HTR-8/SVneo (cell line): ENCODE results near the gene RTN4RL1.
"Not testable (repeated sequence)": the region's sequence is repeated elsewhere in the genome, so short reads cannot be mapped to it uniquely, and the experiment has no call there.

Source experiments
- DNase-seq: peaks from one replicate; pipeline ENCODE4 v3.0.0; 2011; ENCODE audit warnings: low spot score, mixed read lengths; ENCODE audit not compliant: insufficient read length
- FAIRE-seq: peaks from 2 replicates; lab custom pipeline; 2011; peaks lifted over from hg19 to GRCh38; lab: Jason Lieb, UNC

RTN4RL1 gene

DNA sequence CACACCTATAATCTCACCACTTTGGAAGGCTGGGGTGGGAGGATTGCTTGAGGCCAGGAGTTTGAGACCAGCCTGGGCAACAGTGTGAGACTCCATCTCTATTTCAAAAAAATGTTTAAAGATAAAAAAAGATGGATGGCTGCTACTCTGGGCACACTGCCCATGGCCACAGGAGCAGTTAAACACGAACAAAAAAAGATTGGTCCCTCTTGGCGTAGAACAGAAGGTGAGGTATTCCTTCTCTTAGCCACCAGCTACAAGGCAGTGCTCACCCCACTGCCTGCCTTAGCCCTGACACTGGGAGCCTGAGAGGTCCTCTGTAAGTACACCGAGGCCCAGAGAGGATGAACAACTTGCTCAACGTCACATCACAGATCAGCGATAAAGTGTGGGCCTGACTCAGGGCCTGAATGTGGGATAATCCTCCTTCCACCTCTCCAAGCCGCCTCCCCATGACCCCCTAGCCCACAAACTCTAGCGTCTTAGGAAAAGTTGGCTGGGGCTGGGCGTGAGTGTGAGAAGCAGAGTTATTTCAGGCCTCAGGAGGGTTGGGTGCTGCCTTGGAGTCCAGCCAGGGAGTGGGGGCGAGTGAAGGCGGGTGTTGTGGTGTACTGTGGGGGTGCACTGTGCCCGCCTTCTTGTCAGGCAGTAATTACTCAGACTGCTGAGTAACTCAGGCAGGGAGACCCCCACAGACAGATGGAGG lies 2.5 kb upstream of the RTN4RL1 start:
- FAIRE-seq (no peak), DNase-seq (no peak)

DNA sequence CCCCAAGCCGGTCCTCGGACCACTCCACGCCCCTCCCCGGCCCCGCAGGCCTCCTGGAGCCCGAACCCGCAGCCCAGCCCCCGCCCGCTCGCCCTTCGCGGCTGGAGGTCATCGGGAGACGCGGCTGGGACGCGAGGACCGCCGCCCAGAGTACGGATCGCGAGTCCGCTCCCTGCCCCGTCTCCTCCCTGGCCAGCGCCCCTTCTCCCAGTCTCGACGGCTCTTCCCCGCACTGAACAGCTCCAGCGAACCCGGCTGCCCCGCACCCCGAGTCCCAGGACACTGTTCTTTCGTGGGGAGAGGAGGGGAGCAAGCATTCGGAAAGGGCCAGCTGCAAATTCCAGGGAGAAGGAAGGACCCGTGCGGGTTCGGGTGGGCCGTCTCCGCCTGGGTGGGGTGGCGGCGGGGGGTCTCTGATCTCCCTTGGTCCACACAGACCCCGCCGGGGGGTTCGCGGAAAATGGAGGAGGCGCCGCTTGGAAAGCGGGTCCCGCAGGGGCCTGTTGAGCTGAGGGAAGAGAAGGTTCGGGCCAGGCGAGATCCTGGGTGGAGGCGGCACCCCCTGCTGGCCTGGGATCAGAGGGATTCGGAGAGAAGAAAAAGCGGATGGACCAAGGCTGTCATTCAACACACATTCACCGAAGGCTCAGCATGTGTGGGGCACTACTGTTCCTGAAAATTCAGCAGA lies 632 bp upstream of the RTN4RL1 start:
- peak; percentile 44 for FAIRE-seq
- peak; percentile 95 for DNase-seq

DNA sequence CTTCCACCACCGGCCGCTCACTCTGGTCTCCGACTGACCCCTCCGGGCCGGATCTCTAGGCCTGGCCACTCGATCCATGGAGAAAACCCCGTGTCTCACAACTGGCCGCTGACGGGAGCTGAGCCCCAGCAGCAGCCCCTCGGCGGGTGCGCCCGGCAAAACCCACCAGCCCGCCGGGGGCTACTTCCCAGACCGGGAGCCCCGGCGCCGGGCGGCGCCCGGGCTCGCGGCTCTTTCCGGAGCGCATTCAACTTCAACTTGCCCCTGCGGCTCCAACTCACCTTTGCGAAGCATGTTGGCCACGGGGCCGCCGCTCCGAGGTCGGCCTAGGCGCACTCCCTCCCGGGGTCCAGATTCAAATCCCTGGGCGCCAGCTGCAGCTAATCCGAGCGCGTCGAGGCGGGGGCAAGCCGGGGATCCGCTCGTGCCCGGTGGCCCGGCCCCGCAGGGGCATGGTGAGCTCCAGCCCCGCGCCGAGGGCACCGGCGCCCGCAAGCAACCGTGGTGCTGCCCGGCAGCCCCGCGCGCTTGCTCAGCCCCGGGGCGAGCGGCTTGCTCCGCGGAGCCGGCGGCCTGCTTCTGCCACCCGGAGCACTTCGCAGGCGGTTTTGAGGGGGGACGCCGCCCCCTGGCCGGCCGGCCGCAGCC lies 438 bp downstream of the RTN4RL1 start:
- FAIRE-seq (no peak), DNase-seq (no peak)

DNA sequence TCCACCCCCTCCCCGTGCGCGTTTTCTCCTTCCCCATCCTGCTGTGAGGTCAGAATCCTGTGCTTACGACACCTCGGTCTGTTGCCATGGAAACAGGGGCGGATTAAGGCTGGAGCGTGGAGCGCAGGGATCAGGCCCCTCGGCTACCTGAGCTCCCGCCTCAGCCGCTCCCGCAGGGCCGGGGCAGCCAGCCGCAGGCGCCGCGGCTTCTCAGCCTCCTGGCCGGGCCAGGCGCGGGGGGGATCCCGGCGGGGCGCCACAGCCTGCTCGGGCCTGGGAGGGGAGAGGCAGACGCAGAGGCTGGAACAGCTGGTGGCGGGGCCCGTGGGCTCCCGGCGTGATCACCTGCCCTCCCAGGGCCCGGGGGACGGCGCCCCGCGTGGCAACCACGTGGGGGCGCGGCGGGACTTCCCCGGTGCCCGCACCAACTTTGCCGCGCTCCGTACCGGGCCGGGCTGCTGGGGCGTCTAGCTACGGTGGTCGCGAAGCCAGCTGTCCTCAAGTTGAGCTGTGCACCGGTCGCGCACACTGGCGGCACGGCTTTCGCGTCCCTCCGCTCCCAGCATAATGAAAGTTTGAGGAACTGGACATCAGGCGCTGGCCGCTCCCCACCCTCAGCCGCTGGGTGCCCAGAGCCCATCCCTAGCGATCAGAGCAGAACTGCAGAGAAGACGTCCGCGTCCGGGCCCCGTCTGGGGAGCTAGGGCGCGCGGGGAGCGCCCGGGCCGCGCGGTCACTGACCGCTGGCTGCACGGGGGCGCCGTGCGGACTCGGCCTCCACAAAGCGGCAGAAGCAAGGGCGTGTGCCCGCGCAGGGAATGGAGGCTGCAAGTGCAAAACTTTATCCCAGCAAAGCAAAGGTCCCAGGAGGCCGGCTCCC lies 1.2 kb downstream of the RTN4RL1 start:
- FAIRE-seq (peak; percentile 16), DNase-seq (no peak)

DNA sequence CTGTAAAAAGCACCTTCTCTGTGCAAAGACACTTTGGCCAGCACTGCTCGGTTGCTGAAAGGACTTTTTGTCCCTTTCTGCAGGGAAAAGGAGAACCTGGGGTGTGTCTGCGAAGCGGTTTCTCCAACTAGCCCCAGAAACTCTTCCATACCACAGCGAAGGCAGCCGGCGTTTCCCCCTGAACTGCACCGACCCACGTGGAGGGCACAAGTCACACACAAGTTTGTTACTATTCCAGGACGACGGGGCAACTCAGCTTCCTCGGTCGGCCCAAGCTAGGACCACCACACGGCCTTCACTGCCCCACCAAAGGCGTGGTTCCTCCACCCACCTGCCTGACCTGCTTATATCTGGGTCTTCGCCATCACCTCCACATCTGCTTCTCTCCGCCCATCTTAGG lies 1.9 kb downstream of the RTN4RL1 start:
- DNase-seq: no peak
- peak; percentile 16 for FAIRE-seq

DNA sequence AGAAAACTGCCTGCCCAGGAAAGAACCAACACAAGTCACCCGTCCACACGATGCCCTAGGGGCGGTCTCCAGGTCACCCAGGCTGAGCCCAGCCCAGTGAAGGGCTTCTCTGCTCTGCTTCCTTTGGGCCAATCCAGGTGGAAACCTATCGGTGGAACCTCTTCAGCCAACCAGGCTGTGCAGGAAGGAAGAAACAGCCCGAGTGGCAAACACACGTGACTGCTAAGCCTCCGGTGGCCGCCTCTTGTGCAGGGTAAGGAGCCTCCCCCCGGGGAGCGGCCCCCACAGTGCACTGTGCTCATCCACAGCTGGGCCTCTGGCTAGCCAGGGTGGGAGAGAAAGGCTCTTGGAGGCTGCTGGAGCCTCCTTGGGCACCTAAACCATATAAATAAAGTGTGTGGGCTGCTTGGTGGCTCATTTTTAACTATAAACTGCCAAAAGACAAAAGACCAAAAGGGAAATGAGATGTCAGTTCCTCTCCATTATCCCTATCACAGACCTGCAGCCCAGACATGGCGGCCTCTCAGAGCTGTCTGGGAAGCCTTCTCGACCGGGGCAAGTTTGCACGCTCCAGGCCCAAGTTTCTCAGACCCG lies 2.4 kb downstream of the RTN4RL1 start:
- FAIRE-seq (no peak), DNase-seq (no peak)

DNA sequence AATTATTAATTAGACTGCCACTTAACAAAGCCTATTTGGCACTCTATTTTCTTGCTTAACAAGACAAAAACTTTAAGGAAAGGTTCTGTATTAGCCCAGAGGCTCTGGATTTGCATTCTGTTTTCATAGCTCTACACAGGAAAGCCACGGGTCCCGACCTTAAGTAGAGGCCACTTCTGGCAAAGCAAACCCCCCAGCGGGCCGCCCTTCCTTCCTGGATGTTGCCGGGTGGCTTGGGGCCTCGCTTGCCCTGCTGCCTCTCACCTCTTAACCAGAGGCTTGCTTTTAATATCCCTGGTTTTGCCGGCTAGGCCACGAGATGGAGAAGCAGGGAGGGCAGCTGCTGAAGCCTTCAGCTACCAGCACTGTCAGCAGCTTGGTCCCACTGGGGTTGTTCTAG lies 4.4 kb downstream of the RTN4RL1 start:
- DNase-seq (no peak), FAIRE-seq (no peak)

DNA sequence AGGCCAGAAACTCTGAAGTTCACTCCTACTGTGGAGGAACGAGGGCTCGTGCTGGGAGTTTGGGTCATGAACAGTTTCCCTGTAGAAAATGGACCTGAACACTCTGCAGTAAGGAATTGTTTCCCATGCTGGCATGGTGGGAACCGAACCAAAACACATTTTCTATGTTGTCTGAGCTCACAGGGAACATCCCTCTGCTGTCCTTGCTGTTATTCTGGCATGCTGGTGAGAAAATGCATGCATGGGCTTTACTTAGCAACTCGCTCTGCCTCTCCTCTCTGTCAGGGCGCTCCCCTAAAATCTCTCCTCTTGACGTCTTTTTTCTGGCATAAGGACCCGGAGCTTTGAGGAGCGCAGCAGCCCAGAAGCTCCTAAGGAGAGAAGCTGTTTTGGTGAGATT lies 5.4 kb downstream of the RTN4RL1 start:
- FAIRE-seq (peak; percentile 4), DNase-seq (no peak)

DNA sequence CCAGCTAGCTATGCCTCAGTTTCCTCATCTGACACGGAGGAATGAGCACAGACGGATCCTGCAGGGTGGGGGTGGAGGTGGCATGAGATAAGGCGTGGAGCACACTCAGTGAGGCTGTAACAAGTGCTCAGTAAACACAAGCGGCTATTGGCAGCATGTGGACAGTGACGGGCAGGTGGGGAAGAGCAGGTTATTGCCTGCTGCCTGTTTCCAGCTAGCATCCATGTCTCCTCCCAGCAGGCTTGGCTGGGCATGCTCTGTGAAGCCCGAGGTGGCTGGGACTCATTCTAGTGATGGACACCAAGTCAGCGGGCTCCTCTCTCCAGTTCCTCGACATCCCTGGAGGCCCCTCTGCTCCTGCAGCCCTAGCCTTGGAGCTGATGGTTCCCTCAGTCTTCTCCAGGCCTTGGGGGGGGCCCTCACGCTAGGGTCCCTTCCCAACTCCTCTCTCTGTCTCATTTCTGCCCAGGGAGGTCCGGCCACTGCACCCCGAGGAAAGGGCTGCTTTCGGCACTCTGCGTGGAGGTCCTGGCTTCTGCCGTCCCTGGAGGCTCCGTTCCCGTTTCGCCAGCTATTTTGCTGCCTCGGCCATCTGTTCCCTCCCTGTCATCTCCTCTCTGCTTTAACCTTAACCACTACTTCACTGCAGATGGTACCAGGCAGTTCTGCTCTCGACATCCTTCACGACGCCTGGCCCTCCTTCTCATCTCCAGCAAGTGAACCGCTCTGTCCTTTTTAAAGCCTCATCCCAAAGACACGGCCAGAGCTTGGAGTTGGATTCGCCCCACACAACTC lies 6.2 kb downstream of the RTN4RL1 start:
- no peak for DNase-seq
- FAIRE-seq: no peak

DNA sequence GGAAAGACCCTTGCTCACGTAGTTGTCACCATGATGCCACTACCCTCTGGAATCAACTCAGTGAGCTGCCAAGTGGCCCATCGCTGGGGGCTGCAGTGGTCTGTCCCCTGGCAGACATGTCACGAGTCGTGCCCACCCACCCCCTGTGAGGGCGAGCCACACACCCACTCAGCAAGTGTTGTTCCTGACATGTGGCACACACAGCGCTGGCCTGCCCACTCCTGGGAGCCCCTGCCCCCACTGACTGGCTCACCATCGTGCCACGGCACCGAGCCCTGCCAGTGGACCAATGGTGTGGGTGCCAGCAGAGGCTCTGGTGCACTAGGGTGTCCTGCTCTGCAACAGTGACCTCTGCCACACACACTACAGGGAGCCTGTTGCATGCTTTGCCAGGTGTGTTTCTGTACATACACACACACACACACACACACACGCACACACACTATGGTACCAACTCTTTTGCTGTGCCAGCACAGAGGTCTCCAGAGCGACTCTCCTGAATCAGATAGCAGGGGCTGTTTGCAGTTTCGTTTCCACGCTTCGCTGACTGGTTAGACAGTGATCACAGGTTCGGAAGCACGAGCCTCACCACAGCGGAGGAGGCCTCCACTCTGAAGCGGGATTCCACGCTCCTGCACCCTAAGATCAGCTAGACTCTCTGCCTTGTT lies 7.7 kb downstream of the RTN4RL1 start:
- DNase-seq (no peak), FAIRE-seq (peak; percentile 68)

DNA sequence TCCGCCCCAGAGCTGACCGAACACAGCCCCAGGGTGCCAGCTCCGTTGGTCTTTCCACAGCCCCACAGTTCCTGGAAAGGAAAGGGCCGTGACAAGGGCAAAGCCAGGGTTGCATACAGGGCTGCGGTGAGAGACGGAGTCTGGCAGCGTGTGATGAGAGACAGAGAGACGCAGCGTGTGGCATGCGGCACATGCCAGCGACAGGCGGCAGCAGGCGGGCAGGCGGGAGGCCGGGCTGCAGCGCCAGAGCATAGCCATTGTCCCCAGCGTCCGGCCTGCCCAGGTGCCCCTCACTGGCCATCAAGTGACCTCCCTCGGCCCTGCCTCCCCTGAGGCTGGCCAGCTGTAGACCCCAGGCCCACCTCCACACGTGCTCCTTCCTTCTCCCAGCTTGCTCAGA lies 8.6 kb downstream of the RTN4RL1 start:
- FAIRE-seq (no peak), DNase-seq (no peak)

DNA sequence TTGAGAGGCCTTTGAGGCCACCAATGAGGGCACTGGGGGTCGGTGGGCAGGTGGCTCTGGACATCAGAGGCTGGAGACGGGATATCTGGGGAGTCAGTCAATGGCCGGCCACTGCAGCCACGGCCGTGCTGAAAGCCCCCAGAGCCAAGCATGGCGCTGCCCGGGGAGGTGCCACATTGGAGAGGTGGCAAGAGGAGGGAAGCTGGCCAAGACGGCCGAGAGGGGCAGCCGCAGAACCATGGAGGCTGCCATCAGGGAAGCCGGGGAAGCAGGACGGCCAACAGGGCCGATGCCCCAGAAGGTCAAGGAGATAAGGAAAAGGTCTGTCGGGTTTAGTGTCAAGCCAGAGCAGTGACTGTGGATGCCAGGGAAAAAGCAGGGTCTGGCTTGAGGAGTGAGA lies 9.8 kb downstream of the RTN4RL1 start:
- DNase-seq: no peak
- FAIRE-seq: no peak

DNA sequence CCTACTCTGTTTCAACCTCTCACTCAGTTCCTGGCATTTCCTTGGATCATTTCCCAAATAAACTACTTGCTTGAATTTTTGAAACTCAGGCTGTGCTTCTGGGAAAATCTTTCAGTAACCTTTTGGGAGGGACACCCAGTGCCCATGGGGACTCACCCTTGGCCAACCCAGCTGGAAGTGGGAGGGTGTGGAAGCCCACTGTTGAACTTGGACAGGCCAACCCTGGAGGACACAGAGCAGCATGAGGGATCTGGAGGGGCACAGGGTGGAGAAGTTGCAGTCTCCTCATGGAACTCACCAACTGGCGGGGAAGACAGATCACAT lies 11.2 kb downstream of the RTN4RL1 start:
- DNase-seq: no peak
- no peak for FAIRE-seq

DNA sequence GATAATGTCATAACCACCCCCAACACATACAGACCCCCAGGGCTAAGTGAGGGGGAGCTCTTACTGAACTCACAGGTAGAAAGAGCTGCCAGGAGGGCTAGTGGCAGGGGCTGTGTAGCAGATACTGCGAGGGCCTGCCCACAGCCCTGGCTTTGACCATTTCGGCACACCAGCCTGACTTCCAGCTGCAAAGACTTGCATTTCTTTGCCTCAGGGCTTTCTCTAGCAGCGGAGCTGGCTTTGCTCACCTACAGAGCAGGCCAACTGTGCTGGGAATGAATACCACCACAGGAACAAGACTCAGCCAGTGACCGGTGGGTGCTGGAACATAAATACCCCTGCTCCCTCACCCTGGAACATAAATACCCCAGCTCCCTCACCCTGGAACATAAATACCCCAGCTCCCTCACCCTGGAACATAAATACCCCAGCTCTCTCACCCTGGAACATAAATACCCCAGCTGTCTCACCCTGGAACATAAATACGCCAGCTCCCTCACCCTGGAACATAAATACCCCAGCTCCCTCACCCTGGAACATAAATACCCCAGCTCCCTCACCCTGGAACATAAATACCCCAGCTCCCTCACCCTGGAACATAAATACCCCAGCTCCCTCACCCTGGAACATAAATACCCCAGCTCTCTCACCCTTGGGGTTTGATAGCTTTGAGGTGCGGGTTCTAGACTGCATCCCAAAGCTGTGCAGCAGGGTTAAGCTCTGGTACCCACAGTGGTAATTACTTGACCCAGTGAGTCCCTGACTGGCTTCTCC lies 11.7 kb downstream of the RTN4RL1 start:
- not testable (repeated sequence) for FAIRE-seq, DNase-seq

DNA sequence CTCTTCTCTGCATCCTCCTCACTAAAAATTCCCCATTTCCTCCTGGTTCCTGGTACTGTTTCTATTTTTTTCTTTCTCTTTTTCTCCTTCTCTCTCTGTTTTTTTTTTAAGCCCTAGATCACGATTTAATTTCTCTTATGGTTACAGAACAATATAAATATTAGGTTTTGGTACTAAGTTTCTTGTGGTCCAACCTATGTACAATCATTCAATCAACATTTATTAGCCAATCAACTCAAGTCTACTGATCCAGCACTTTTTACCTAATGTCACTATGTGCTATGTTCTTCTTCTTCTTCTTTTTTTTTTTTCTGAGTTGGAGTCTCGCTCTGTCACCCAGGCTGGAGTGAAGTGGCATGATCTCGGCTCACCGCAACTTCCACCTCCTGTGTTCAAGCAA lies 12.6 kb downstream of the RTN4RL1 start:
- no peak for FAIRE-seq
- DNase-seq: no peak

DNA sequence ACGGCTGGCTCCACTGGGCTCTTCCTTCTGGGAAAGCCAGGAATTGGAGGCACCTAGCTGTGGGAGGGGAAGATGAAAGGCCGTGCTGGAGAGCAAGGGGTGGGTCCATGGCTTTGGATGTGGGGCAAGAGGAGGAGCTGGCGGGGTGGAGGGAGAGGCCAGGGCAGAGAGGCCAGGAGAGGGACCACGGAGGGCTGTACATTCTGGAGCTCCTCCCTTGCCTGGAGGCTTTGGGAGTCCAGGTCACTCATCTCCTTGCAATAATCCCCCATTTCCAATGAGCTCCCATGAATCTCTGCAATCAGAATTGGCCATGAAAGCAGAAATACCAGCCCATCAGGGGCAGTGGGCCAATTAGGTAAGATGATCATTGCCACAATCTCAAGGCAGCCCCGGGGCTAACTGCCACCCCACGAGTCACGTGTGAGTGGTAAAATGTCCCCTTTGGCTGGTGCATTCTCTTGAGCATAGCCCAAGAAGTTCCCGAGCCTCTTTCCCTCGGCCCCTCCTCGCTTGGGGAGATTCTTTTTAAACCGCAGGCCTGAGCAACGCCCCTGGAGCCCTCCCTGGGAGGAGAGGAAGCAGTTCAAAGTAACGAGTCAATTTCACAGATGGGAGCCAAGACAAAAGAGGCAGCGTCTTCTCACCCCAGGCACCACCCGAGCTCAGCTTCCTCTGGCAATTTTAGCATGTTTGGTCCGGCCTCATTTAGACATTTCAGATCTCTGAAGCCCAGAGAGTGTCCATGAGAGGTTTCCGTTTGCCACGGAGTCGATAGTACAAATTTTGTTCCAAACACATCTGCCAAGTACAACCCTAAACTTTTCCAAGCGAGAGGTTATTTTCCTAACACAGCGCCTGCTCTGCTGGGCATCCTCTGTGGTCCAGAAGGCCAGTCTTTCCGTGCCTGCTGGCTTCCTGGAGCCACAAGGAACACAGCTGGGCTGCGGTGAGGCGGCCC lies 13.4 kb downstream of the RTN4RL1 start:
- DNase-seq: peak; percentile 63
- FAIRE-seq: no peak

DNA sequence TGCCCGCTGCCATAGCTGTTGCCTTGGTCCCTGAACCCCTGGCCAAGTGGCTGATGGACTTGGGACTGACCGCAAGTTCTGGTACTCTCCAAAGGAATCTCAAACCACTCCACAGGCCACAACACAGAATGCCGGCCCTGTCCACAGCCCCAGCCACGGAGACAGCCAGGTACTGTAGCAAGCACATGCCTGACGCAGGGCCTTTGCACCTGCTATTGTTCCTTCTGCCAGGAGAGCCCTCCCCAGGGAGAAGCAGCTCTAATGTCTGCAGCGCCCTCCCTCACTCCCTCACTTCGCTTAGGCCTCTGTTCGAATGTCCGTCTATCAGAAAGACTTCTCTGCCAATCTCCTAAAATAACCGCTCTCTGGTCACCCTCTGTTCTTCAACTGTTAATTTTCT lies 15.4 kb downstream of the RTN4RL1 start:
- DNase-seq (no peak), FAIRE-seq (no peak)
